Brain microvascular endothelial cell (primary cell): ENCODE measurements around the gene GLIS2.

Experiments
- DNase-seq: peaks from one replicate; pipeline ENCODE4 v3.0.0-alpha.2; 2020
- H3K27ac ChIP-seq: fragments of 250-450 bp; sonication (Bioruptor Pico); 2 replicates; pipeline ENCODE4 v1.5.1; 2020; ENCODE audit warnings: mild to moderate bottlenecking, moderate library complexity
- H3K27me3 ChIP-seq: fragments of 250-450 bp; sonication (Bioruptor Pico); replicated peaks from 2 replicates; pipeline ENCODE4 v1.5.1; 2020; ENCODE audit warnings: mild to moderate bottlenecking
- H3K36me3 ChIP-seq: fragments of 250-450 bp; sonication (Bioruptor Pico); replicated peaks from 2 replicates; pipeline ENCODE4 v1.5.1; 2020; ENCODE audit warnings: mild to moderate bottlenecking
- H3K4me3 ChIP-seq: 2 replicates; pipeline ENCODE4 v1.5.1; 2011; ENCODE audit warnings: low read depth, mild to moderate bottlenecking, control low read depth, low read length, moderate library complexity
- CTCF ChIP-seq: IDR thresholded peaks from 2 replicates; pipeline ENCODE4 v1.5.1; 2011; ENCODE audit warnings: low read depth, mild to moderate bottlenecking, moderate library complexity, low read length, control low read depth, inconsistent platforms; ENCODE audit errors: missing control alignments
- in situ Hi-C: cut with HindIII; loops from 2 replicates; pipeline ENCODE4 v1.10.0; 2017; ENCODE audit warnings: low sequenced_read_pairs, low pct_ligation_motif_present

The GLIS2 gene

GRCh38 chr16:4283939-4284338, 31.9 kb upstream of the GLIS2 start:
- in situ Hi-C loops = no loop called here
- H3K27ac ChIP-seq = no peak overlapping the region
- TF ChIP-seq CTCF = no peak
- no peak for DNase-seq
- no peaks in the 10 kb centered on the region for H3K27me3 ChIP-seq
- H3K36me3 ChIP-seq = no peaks in the 10 kb centered on the region
- no peak overlapping the region for H3K4me3 ChIP-seq

GRCh38 chr16:4285167-4285566, 30.7 kb upstream of the GLIS2 start:
- H3K27ac ChIP-seq = no peak overlapping the region
- TF ChIP-seq CTCF = no peak
- no peaks in the 10 kb centered on the region for H3K36me3 ChIP-seq
- no peaks in the 10 kb centered on the region for H3K27me3 ChIP-seq
- in situ Hi-C loops = no loop called here
- DNase-seq = no peak
- H3K4me3 ChIP-seq = no peak overlapping the region

DNA sequence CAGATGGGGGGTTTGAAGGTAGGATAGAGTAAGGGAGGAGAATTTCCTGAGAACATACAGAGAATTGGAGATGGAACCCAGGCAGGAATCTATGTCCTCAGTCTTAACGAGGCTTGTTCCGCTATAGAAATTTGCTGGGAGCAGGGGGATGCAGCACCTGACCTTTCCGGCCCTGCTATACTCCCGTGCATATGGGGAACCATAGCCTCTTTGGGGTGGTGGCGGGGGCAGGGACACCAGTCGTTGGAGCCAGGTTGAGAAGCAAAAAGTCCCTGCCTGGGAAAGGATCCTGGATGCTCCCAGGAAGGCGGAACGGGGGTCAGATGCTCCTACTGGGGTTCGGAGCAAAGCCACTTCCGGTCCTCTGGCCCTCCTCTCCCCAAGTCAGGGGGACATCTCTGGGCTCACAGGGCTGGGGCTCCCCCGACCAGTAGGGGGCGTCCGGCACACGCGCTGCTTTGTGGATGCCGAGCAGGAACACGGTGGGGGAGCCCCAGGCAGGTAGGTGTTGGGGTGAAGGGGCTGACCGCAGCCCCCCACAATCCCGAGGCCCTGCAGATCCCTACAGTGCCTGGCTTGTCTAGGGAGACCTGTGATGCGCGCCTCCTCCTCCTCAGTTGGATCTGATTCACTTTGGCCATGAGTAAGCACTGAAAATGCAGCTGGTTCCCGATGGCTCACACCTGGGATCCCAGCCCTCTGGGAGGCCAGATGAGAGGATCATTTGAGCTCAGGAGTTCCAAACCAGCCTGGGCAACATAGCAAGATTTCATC, 27.5 kb upstream of the GLIS2 start:
- no peak for DNase-seq
- TF ChIP-seq CTCF = peak; percentile 95
- Histone ChIP-seq H3K27ac (no peak overlapping the region), H3K27me3 (no peaks in the 10 kb centered on the region), H3K4me3 (no peak overlapping the region), H3K36me3 (no peaks in the 10 kb centered on the region)
- in situ Hi-C loops = no loop called here

DNA sequence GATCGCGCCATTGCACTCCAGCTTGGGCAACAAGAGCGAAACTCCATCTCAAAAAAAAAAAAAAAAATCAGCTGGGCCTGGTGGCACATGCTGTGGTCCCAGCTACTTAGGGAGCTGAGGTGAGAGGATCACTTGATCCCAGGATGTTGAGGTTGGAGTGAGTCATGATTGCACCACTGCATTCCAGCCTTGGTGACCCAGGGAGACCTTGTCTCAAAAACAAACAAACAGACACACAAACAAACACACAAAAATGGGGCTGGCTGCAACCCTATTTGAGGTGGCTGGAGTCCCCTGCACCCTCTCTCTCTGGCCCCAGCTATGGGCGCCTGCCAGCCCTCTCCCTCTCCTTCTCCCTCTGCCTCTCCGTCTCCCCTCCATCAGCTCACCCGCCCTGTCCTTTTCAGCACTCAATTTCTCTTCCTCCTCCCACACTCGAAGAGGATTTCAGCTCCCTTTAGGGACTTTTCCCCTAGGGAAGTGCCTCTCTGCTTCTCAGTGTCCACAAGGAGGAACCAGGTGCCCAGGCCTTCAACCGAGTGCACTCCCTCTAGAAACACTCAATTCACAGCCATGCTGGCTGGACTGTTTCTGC, 25.5 kb upstream of the GLIS2 start:
- Histone ChIP-seq H3K4me3 (no peak overlapping the region), H3K27me3 (no peaks in the 10 kb centered on the region), H3K27ac (no peak overlapping the region), H3K36me3 (no peaks in the 10 kb centered on the region)
- in situ Hi-C loops = no loop called here
- peak; percentile 23 for DNase-seq
- peak; percentile 53 for TF ChIP-seq CTCF

DNA sequence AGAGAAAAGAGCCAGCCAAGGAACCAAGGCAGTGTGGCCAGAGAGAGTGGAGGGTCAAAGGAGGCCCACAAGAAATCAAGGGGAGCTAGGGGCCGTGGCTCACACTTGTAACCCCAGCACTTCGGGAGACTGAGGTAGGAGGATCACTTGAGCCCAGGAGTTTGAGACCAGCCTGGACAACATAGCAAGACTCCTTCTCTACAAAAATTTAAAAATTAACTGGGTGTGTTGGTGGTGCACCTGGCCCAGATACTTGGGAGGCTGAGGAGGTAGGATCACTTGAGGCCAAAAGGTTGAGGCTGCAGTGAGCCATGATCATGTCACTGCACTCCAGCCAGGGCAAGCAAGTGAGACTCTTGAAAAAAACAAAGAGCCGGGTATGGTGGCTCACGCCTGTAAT, 24.2 kb upstream of the GLIS2 start:
- TF ChIP-seq CTCF = no peak
- Histone ChIP-seq H3K27ac (no peak overlapping the region), H3K4me3 (no peak overlapping the region), H3K36me3 (no peaks in the 10 kb centered on the region), H3K27me3 (no peaks in the 10 kb centered on the region)
- in situ Hi-C loops = no loop called here
- no peak for DNase-seq
